Activated CD4-positive, alpha-beta memory T cell treated with anti-CD3 and anti-CD28 coated beads for 36 hours (primary cell): ENCODE results near the gene CRIP3. TPM values are rescaled to one million over a fixed set of nuclear protein-coding genes. Genes with fewer than 3 reads are reported as not detected.

Source experiments
- CTCF ChIA-PET: fragments of 350-600 bp; sonication (Branson Sonifier 250); formaldehyde crosslinking; loops from one replicate; lab custom pipeline; 2021; ENCODE audit warnings: antibody characterized with exemption, inconsistent platforms; lab: Charles Lee
- POLR2A ChIA-PET: fragments of 350-600 bp; sonication (Branson Sonifier 250); formaldehyde crosslinking; loops from one replicate; lab custom pipeline; 2021; ENCODE audit warnings: antibody characterized with exemption; lab: Charles Lee
- DNase-seq: peaks from one replicate; pipeline ENCODE4 v3.0.0-alpha.2; 2020
- H3K27ac Mint-ChIP-seq: one replicate; pipeline ENCODE4 v1.8.0; 2021; ENCODE audit warnings: mixed read lengths
- H3K27me3 Mint-ChIP-seq: one replicate; pipeline ENCODE4 v1.8.0; 2021; ENCODE audit warnings: mixed read lengths
- H3K36me3 Mint-ChIP-seq: one replicate; pipeline ENCODE4 v1.8.0; 2021; ENCODE audit warnings: mixed read lengths
- H3K4me1 Mint-ChIP-seq: one replicate; pipeline ENCODE4 v1.8.0; 2021; ENCODE audit warnings: low read depth, mixed read lengths
- H3K4me3 Mint-ChIP-seq: one replicate; pipeline ENCODE4 v1.8.0; 2021; ENCODE audit warnings: mild to moderate bottlenecking, mixed read lengths
- H3K9me3 Mint-ChIP-seq: one replicate; pipeline ENCODE4 v1.8.0; 2021; ENCODE audit warnings: mixed read lengths
- intact Hi-C: fragments of 100-400 bp; cut with micrococcal nuclease; formaldehyde crosslinking; loops from one replicate; pipeline ENCODE4 v1.15.1; 2023
- total RNA-seq, 2 experiments: library from RNA; stranded (reverse); gene quantifications; one replicate each; pipeline ENCODE4 v1.2.3, GENCODE V29; 2021

CRIP3 gene
- total RNA-seq, 2 experiments from 2014 or later: 2.0 to 2.9 TPM

- Mint-ChIP-seq H3K27ac (no peak overlapping the region), H3K4me1 (peaks cover 14% of the 10 kb centered on the region), H3K9me3 (no peaks in the 10 kb centered on the region), H3K27me3 (no peaks in the 10 kb centered on the region), H3K4me3 (no peak overlapping the region), H3K36me3 (peaks cover 4% of the 10 kb centered on the region)
- ChIA-PET CTCF (no interaction called here), POLR2A (interaction anchor here (0.6 kb wide), 1 partner anchor 330 kb away, joined by 3 read pairs; no protein-coding TSS in a partner anchor)
- intact Hi-C loops: no loop called here
- DNase-seq: no peak
Observed at GRCh38 chr6:43331891-43332290, 23.3 kb upstream of the CRIP3 start.

GRCh38 chr6:43331470-43331869 is 22.8 kb upstream of the CRIP3 start:
- peaks cover 14% of the 10 kb centered on the region for H3K4me1 Mint-ChIP-seq
- no peaks in the 10 kb centered on the region for H3K27me3 Mint-ChIP-seq
- ChIA-PET CTCF (no interaction called here), POLR2A (interaction anchor here (0.6 kb wide), 1 partner anchor 330 kb away, joined by 3 read pairs; no protein-coding TSS in a partner anchor)
- DNase-seq: peak; percentile 18
- no peaks in the 10 kb centered on the region for H3K9me3 Mint-ChIP-seq
- intact Hi-C loops: no loop called here
- H3K4me3 Mint-ChIP-seq: no peak overlapping the region
- H3K36me3 Mint-ChIP-seq: peaks cover 2% of the 10 kb centered on the region
- peak overlapping the region; percentile 65 for H3K27ac Mint-ChIP-seq

- Mint-ChIP-seq H3K9me3 (no peaks in the 10 kb centered on the region), H3K27me3 (no peaks in the 10 kb centered on the region), H3K36me3 (no peaks in the 10 kb centered on the region), H3K4me3 (no peak overlapping the region), H3K27ac (no peak overlapping the region), H3K4me1 (peaks cover 14% of the 10 kb centered on the region)
- ChIA-PET CTCF (no interaction called here), POLR2A (no interaction called here)
- no peak for DNase-seq
- intact Hi-C loops: no loop called here
Observed at GRCh38 chr6:43328528-43328927, 19.9 kb upstream of the CRIP3 start.

- Mint-ChIP-seq H3K4me1 (no peaks in the 10 kb centered on the region), H3K27me3 (no peaks in the 10 kb centered on the region), H3K4me3 (no peak overlapping the region), H3K9me3 (no peaks in the 10 kb centered on the region), H3K27ac (no peak overlapping the region), H3K36me3 (no peaks in the 10 kb centered on the region)
- DNase-seq: no peak
- POLR2A ChIA-PET: no interaction called here
- intact Hi-C loops: no loop called here
- CTCF ChIA-PET: interaction anchor here (1.1 kb wide), 1 partner anchor 11 kb away, joined by 3 read pairs; no protein-coding TSS in a partner anchor
Observed at GRCh38 chr6:43325876-43326275, 17.2 kb upstream of the CRIP3 start.

GRCh38 chr6:43318011-43318410 is 9.4 kb upstream of the CRIP3 start:
- H3K36me3 Mint-ChIP-seq: no peaks in the 10 kb centered on the region
- no peak overlapping the region for H3K4me3 Mint-ChIP-seq
- no peaks in the 10 kb centered on the region for H3K9me3 Mint-ChIP-seq
- H3K4me1 Mint-ChIP-seq: no peaks in the 10 kb centered on the region
- CTCF ChIA-PET: interaction anchor here (1.1 to 1.6 kb wide), 3 partner anchors 9 to 188 kb away, joined by 4 to 8 read pairs (median 4); partner anchors contain the start of gene CRIP3
- no peak for DNase-seq
- H3K27me3 Mint-ChIP-seq: no peaks in the 10 kb centered on the region
- no peak overlapping the region for H3K27ac Mint-ChIP-seq
- intact Hi-C loops: no loop called here
- POLR2A ChIA-PET: no interaction called here

GRCh38 chr6:43313813-43314212 is 5.2 kb upstream of the CRIP3 start:
- no peak overlapping the region for H3K4me3 Mint-ChIP-seq
- no peak for DNase-seq
- no peaks in the 10 kb centered on the region for H3K27me3 Mint-ChIP-seq
- POLR2A ChIA-PET: no interaction called here
- CTCF ChIA-PET: interaction anchor here (0.6 to 1.6 kb wide), 2 partner anchors 21 to 52 kb away, joined by 3 to 4 read pairs; no protein-coding TSS in a partner anchor
- no peaks in the 10 kb centered on the region for H3K36me3 Mint-ChIP-seq
- H3K9me3 Mint-ChIP-seq: no peaks in the 10 kb centered on the region
- peaks cover 6% of the 10 kb centered on the region for H3K4me1 Mint-ChIP-seq
- intact Hi-C loops: no loop called here
- H3K27ac Mint-ChIP-seq: no peak overlapping the region

- Mint-ChIP-seq H3K27ac (no peak overlapping the region), H3K4me1 (peaks cover 9% of the 10 kb centered on the region), H3K27me3 (no peaks in the 10 kb centered on the region), H3K4me3 (no peak overlapping the region), H3K9me3 (no peaks in the 10 kb centered on the region), H3K36me3 (no peaks in the 10 kb centered on the region)
- ChIA-PET CTCF (no interaction called here), POLR2A (no interaction called here)
- DNase-seq: no peak
- intact Hi-C loops: no loop called here
Observed at GRCh38 chr6:43311666-43312065, 3.0 kb upstream of the CRIP3 start.

- H3K9me3 Mint-ChIP-seq: no peaks in the 10 kb centered on the region
- ChIA-PET POLR2A (no interaction called here), CTCF (no interaction called here)
- H3K36me3 Mint-ChIP-seq: no peaks in the 10 kb centered on the region
- H3K4me3 Mint-ChIP-seq: no peak overlapping the region
- peaks cover 9% of the 10 kb centered on the region for H3K4me1 Mint-ChIP-seq
- H3K27ac Mint-ChIP-seq: no peak overlapping the region
- intact Hi-C loops: no loop called here
- H3K27me3 Mint-ChIP-seq: no peaks in the 10 kb centered on the region
- DNase-seq: no peak
Observed at GRCh38 chr6:43310624-43311023, 2.0 kb upstream of the CRIP3 start.

- peaks cover 9% of the 10 kb centered on the region for H3K4me1 Mint-ChIP-seq
- no peaks in the 10 kb centered on the region for H3K36me3 Mint-ChIP-seq
- H3K4me3 Mint-ChIP-seq: no peak overlapping the region
- no peaks in the 10 kb centered on the region for H3K27me3 Mint-ChIP-seq
- no peak overlapping the region for H3K27ac Mint-ChIP-seq
- intact Hi-C loops: no loop called here
- no peak for DNase-seq
- H3K9me3 Mint-ChIP-seq: no peaks in the 10 kb centered on the region
- ChIA-PET CTCF (interaction anchor here (3.0 kb wide), 1 partner anchor 88 kb away, joined by 21 read pairs; no protein-coding TSS in a partner anchor), POLR2A (no interaction called here)
Observed at GRCh38 chr6:43310134-43310533, 1.5 kb upstream of the CRIP3 start.

GRCh38 chr6:43308990-43309477 is 408 bp upstream of the CRIP3 start:
- POLR2A ChIA-PET: no interaction called here
- CTCF ChIA-PET: interaction anchor here (0.7 to 3.4 kb wide), 17 partner anchors 9 to 198 kb away, joined by 3 to 24 read pairs (median 4); partner anchors contain the start of gene DNPH1
- Mint-ChIP-seq H3K4me1 (peaks cover 9% of the 10 kb centered on the region), H3K4me3 (peak overlapping the region; percentile 79), H3K9me3 (no peaks in the 10 kb centered on the region), H3K27ac (no peak overlapping the region), H3K36me3 (no peaks in the 10 kb centered on the region), H3K27me3 (no peaks in the 10 kb centered on the region)
- intact Hi-C loops: no loop called here
- DNase-seq: no peak

- H3K27me3 Mint-ChIP-seq: no peaks in the 10 kb centered on the region
- POLR2A ChIA-PET: interaction anchor here (1.4 kb wide), 1 partner anchor 11 kb away, joined by 3 read pairs; no protein-coding TSS in a partner anchor
- H3K4me3 Mint-ChIP-seq: no peak overlapping the region
- no peaks in the 10 kb centered on the region for H3K36me3 Mint-ChIP-seq
- peaks cover 9% of the 10 kb centered on the region for H3K4me1 Mint-ChIP-seq
- CTCF ChIA-PET: interaction anchor here (0.9 to 3.4 kb wide), 15 partner anchors 11 to 203 kb away, joined by 3 to 24 read pairs (median 4); partner anchors contain the start of genes DNPH1, LRRC73 and ZNF318
- DNase-seq: no peak
- intact Hi-C loops: no loop called here
- no peak overlapping the region for H3K27ac Mint-ChIP-seq
- H3K9me3 Mint-ChIP-seq: no peaks in the 10 kb centered on the region
Observed at GRCh38 chr6:43307451-43308100, 1.1 kb downstream of the CRIP3 start.

- POLR2A ChIA-PET: no interaction called here
- H3K9me3 Mint-ChIP-seq: no peaks in the 10 kb centered on the region
- H3K36me3 Mint-ChIP-seq: no peaks in the 10 kb centered on the region
- DNase-seq: no peak
- H3K27me3 Mint-ChIP-seq: no peaks in the 10 kb centered on the region
- intact Hi-C loops: no loop called here
- H3K4me3 Mint-ChIP-seq: no peak overlapping the region
- peaks cover 9% of the 10 kb centered on the region for H3K4me1 Mint-ChIP-seq
- CTCF ChIA-PET: interaction anchor here (3.4 kb wide), 1 partner anchor 201 kb away, joined by 24 read pairs; no protein-coding TSS in a partner anchor
- no peak overlapping the region for H3K27ac Mint-ChIP-seq
Observed at GRCh38 chr6:43306086-43306485, 2.5 kb downstream of the CRIP3 start.
